NCI-H1694 treated with DMSO at 0.1 percent for 48 hours (cell line): ENCODE data around the gene SF3B3.
A peak's percentile ranks its signal among the peaks of the same experiment; 100 is the strongest.
"Not testable (repeated sequence)": the region's sequence is repeated elsewhere in the genome, so short reads cannot be mapped to it uniquely, and the experiment has no call there.

Experiments used
- DNase-seq: peaks from one replicate; lab custom pipeline; 2025; lab: John Stamatoyannopoulos, UW

SF3B3 gene

GRCh38 chr16:70511833-70512232, 11.8 kb upstream of the SF3B3 start:
- DNase-seq, result no peak

- no peak for DNase-seq
These were observed 11.2 kb upstream of the SF3B3 start for GRCh38 chr16:70512456-70512855.

GRCh38 chr16:70520612-70521297, 2.9 kb upstream of the SF3B3 start:
- no peak for DNase-seq

- DNase-seq, result no peak
These were observed 1.2 kb upstream of the SF3B3 start for GRCh38 chr16:70522216-70523075.

GRCh38 chr16:70523076-70523742, 407 bp upstream of the SF3B3 start, which contains the start of gene COG4:
Gene COG4, minus strand, starts transcription at chr16:70523554. Its CDS starts 11 bp downstream, at chr16:70523543.
- DNase-seq, result peak; percentile 82

- not testable (repeated sequence) for DNase-seq
These were observed 796 bp downstream of the SF3B3 start for GRCh38 chr16:70524399-70524825.

GRCh38 chr16:70526403-70526802, 2.8 kb downstream of the SF3B3 start:
- DNase-seq, result no peak

GRCh38 chr16:70527315-70527996, 3.8 kb downstream of the SF3B3 start:
- DNase-seq, result no peak

- peak; percentile 44 for DNase-seq
These were observed 5.6 kb downstream of the SF3B3 start for GRCh38 chr16:70529051-70529777.

- DNase-seq, result not testable (repeated sequence)
These were observed 6.3 kb downstream of the SF3B3 start for GRCh38 chr16:70529954-70530353.

- DNase-seq, result no peak
These were observed 11.4 kb downstream of the SF3B3 start for GRCh38 chr16:70534971-70535370.

- DNase-seq, result no peak
These were observed 17.4 kb downstream of the SF3B3 start for GRCh38 chr16:70540994-70541393.

- no peak for DNase-seq
These were observed 20.9 kb downstream of the SF3B3 start for GRCh38 chr16:70544548-70544947.

GRCh38 chr16:70548936-70549335, 25.3 kb downstream of the SF3B3 start:
- DNase-seq, result no peak

GRCh38 chr16:70550082-70550481, 26.5 kb downstream of the SF3B3 start:
- DNase-seq, result no peak

- no peak for DNase-seq
These were observed 28.2 kb downstream of the SF3B3 start for GRCh38 chr16:70551788-70552187.

- DNase-seq, result no peak
These were observed 29.1 kb downstream of the SF3B3 start for GRCh38 chr16:70552675-70553074.

- no peak for DNase-seq
These were observed 30.0 kb downstream of the SF3B3 start for GRCh38 chr16:70553645-70554044.

GRCh38 chr16:70556063-70556462, 32.4 kb downstream of the SF3B3 start:
- no peak for DNase-seq

GRCh38 chr16:70561623-70562022, 38.0 kb downstream of the SF3B3 start:
- DNase-seq, result no peak

GRCh38 chr16:70563636-70564035, 40.0 kb downstream of the SF3B3 start:
- no peak for DNase-seq
